A549 (cell line): ENCODE measurements around the gene SMG6. TPM values are rescaled to one million over a fixed set of nuclear protein-coding genes. Genes with fewer than 3 reads are reported as not detected.

Experiments
- ATAC-seq, 2 experiments: fragments of 200-7000 bp in 1 of 2; fragments of >200 bp in 1 of 2; cut with Nextera tagmentation in 1 of 2; cut with Tn5 transposase in 1 of 2; 3 replicates each; pipeline versions ENCODE4 v1.8.0 to v1.9.1; 2018 to 2020; ENCODE audit warnings: mild to moderate bottlenecking in 1 of 2, moderate library complexity in 1 of 2
- CTCF ChIA-PET: fragments of 300-600 bp; sonication (Branson Sonifier 250); formaldehyde crosslinking; extraction: SDS; loops from one replicate; lab custom pipeline; 2021; ENCODE audit warnings: antibody characterized with exemption, inconsistent platforms; lab: Yijun Ruan, JAX
- POLR2A ChIA-PET: fragments of 350-600 bp; formaldehyde crosslinking; extraction: SDS; loops from one replicate; lab custom pipeline; 2021; ENCODE audit warnings: antibody characterized with exemption, inconsistent platforms; lab: Yijun Ruan, JAX
- DNase-seq, 2 experiments: peaks; one replicate each; pipeline versions ENCODE4 v3.0.0 to v3.0.0-alpha.2; 2011 to 2016; ENCODE audit warnings: low read depth in 1 of 2, low spot score in 1 of 2
- FAIRE-seq: peaks from 2 replicates; lab custom pipeline; 2011; peaks lifted over from hg19 to GRCh38; lab: Jason Lieb, UNC
- H3K27ac ChIP-seq, 2 experiments: fragments of >200 bp; sonication (Bioruptor Twin); formaldehyde crosslinking; 3 replicates each; pipeline ENCODE4 v1.5.1; 2016 to 2017
- H3K4me1 ChIP-seq: fragments of >200 bp; sonication (Bioruptor Twin); formaldehyde crosslinking; 3 replicates; pipeline ENCODE4 v1.6.1; 2016
- H3K4me2 ChIP-seq: fragments of >200 bp; sonication (Bioruptor Twin); formaldehyde crosslinking; 3 replicates; pipeline ENCODE4 v1.6.1; 2016
- H3K4me3 ChIP-seq: fragments of >200 bp; sonication (Bioruptor Twin); formaldehyde crosslinking; 3 replicates; pipeline ENCODE4 v1.5.1; 2016
- H3K9me3 ChIP-seq: fragments of >200 bp; sonication (Bioruptor Twin); formaldehyde crosslinking; 3 replicates; pipeline ENCODE4 v1.6.1; 2016
- CBX8 ChIP-seq: fragments of 200-600 bp; sonication (generic); IDR thresholded peaks from 2 replicates; pipeline ENCODE4 v1.6.1; 2016
- CHD4 ChIP-seq: fragments of 200-600 bp; sonication (generic); IDR thresholded peaks from 2 replicates; pipeline ENCODE4 v1.6.1; 2016; ENCODE audit warnings: antibody characterized with exemption, mild to moderate bottlenecking, borderline replicate concordance
- FOSL2 ChIP-seq, 2 experiments: fragments of 450-650 bp in 1 of 2; fragments of >200 bp in 1 of 2; sonication (Bioruptor Twin) in 1 of 2; formaldehyde crosslinking; IDR thresholded peaks; 2 replicates each; pipeline versions ENCODE4 v1.5.0 to v1.6.1; 2016 to 2020; ENCODE audit warnings: mild to moderate bottlenecking in 1 of 2, moderate library complexity in 1 of 2
- FOXS1 ChIP-seq: fragments of 250-450 bp; sonication (Bioruptor Pico); IDR thresholded peaks from 2 replicates; pipeline ENCODE4 v1.5.0; 2020; ENCODE audit warnings: mild to moderate bottlenecking, moderate library complexity
- HDAC2 ChIP-seq: fragments of 200-600 bp; sonication (generic); IDR thresholded peaks from 2 replicates; pipeline ENCODE4 v1.6.1; 2016
- HOXB13 ChIP-seq: fragments of 250-450 bp; sonication (Bioruptor Pico); IDR thresholded peaks from 2 replicates; pipeline ENCODE4 v1.5.0; 2020; ENCODE audit warnings: low read depth, mild to moderate bottlenecking, moderate library complexity
- JUNB ChIP-seq: fragments of >200 bp; sonication (Bioruptor Twin); formaldehyde crosslinking; IDR thresholded peaks from 2 replicates; pipeline ENCODE4 v1.6.1; 2016
- MAZ ChIP-seq: fragments of 150-350 bp; IDR thresholded peaks from 2 replicates; pipeline ENCODE4 v1.6.1; 2014; ENCODE audit warnings: antibody characterized with exemption, low read depth, low read length, borderline replicate concordance
- MYC ChIP-seq: IDR thresholded peaks from 2 replicates; pipeline ENCODE4 v1.6.1; 2012; ENCODE audit warnings: mild to moderate bottlenecking, inconsistent platforms, low read length, improper control_type of control experiment, borderline replicate concordance
- NFE2L2 ChIP-seq: fragments of 150-350 bp; conservative IDR thresholded peaks from 2 replicates; pipeline ENCODE4 v1.6.1; 2014; ENCODE audit warnings: low read length
- PHF8 ChIP-seq: fragments of 200-600 bp; sonication (generic); IDR thresholded peaks from 2 replicates; pipeline ENCODE4 v1.6.1; 2016; ENCODE audit warnings: low read depth, mild to moderate bottlenecking, antibody characterized with exemption, moderate library complexity, borderline replicate concordance
- RAD21 ChIP-seq, 2 experiments: fragments of >200 bp in 1 of 2; sonication (Bioruptor Twin) in 1 of 2; formaldehyde crosslinking in 1 of 2; IDR thresholded peaks in 1 of 2; conservative IDR thresholded peaks in 1 of 2; 2 replicates in 1 of 2; 3 replicates in 1 of 2; pipeline ENCODE4 v1.6.1; 2012 to 2018; ENCODE audit warnings: inconsistent platforms in 1 of 2
- SREBF2 ChIP-seq: fragments of 450-650 bp; IDR thresholded peaks from 2 replicates; pipeline ENCODE4 v1.6.1; 2014; ENCODE audit warnings: mild to moderate bottlenecking, moderate library complexity
- ZSCAN20 ChIP-seq: fragments of 250-450 bp; sonication (Bioruptor Pico); IDR thresholded peaks from 2 replicates; pipeline ENCODE4 v1.8.0; 2022; ENCODE audit warnings: mild to moderate bottlenecking, moderate library complexity
- WGBS: methylation state at CpG from one replicate; pipeline ENCODE4 v1.1.6; 2017; ENCODE audit errors: missing lambda C conversion rate; 5-methylcytosine and 5-hydroxymethylcytosine counted together
- polyA plus RNA-seq, 4 experiments: library from polyadenylated mRNA; depleted of rRNA in 3 of 4; stranded (reverse); fragments of >200 nt; fragmentation: RNase III in 1 of 4; extraction: RNeasy Plus Mini Kit Qiagen cat#74134 plus additional on column Dnase treatment in 1 of 4; gene quantifications; 2 replicates in 3 of 4; 3 replicates in 1 of 4; pipeline ENCODE4 v1.2.3, GENCODE V29; 2011 to 2017
- TF ChIP-seq, protein P1 (sequence below): fragments of 250-450 bp; sonication (Bioruptor Pico); IDR thresholded peaks from 2 replicates; pipeline ENCODE4 v1.5.0; 2021; ENCODE audit warnings: mild to moderate bottlenecking, moderate library complexity, borderline replicate concordance
- TF ChIP-seq, protein P2 (sequence below): IDR thresholded peaks from 2 replicates; pipeline ENCODE4 v1.6.1; 2012; ENCODE audit warnings: low read depth, borderline replicate concordance

SMG6 gene
- polyA plus RNA-seq, 2 of the 4 experiments (the other 2 are of a cell fraction): 4.7 to 17.0 TPM

GRCh38 chr17:2150806-2151205 is 152.8 kb downstream of the SMG6 start:
- FAIRE-seq: no peak
- H3K4me1 ChIP-seq: no peaks in the 10 kb centered on the region

DNA sequence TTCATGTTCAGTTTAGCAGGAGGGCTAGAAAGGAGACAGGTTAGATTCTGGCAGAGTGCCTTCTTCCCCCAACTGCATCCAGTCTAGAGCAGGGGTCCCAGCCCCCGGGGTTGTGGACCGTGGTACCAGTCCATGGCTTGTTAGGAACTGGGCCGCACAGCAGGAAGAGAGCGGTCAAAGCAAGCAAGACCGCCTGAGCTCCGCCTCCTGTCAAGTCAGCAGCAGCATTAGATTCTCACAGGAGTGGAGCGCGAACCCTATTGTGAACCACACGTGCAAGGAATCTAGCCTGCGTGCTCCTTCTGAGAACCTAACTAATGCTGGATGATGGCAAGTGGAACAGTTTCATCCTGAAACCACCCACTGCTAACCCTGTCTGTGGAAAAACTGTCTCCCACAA is 153.7 kb downstream of the SMG6 start:
- no peak for FAIRE-seq
- no peak overlapping the region for H3K4me3 ChIP-seq
- CTCF ChIA-PET: interaction anchor here (0.8 to 3.7 kb wide), 4 partner anchors 16 to 407 kb away, joined by 3 to 20 read pairs (median 3); partner anchors contain the start of gene SERPINF2
- no peak overlapping the region for H3K4me2 ChIP-seq
- ATAC-seq: no peak; a peak in 1 of 6 replicates
- 91% methylated on average over 10 of the region's 10 CpGs for WGBS
- no peak for TF ChIP-seq RAD21 (conservative IDR thresholded peaks at IDR 0.05 in 1 of 2, IDR thresholded peaks at IDR 0.05 in 1 of 2)
- TF ChIP-seq CBX8: no peak
- DNase-seq: no peak
- H3K27ac ChIP-seq: no peak overlapping the region
- no peaks in the 10 kb centered on the region for H3K4me1 ChIP-seq
- POLR2A ChIA-PET: no interaction called here
- no peaks in the 10 kb centered on the region for H3K9me3 ChIP-seq

More at GRCh38 chr17:2150806-2151205, 152.8 kb downstream of the SMG6 start:
- Histone ChIP-seq H3K4me2 (no peak overlapping the region), H3K9me3 (no peaks in the 10 kb centered on the region), H3K27ac (no peak overlapping the region), H3K4me3 (no peak overlapping the region)
- POLR2A ChIA-PET: no interaction called here
- DNase-seq: no peak
- CTCF ChIA-PET: interaction anchor here (0.7 to 1.4 kb wide), 3 partner anchors 17 to 96 kb away, joined by 3 read pairs; partner anchors contain the start of gene HIC1
- WGBS: 90% methylated on average over 6 of the region's 6 CpGs
- no peak for ATAC-seq
- TF ChIP-seq MAZ: no peak
- no peak for TF ChIP-seq CBX8
- TF ChIP-seq JUNB: no peak
- no peak for TF ChIP-seq FOSL2 (IDR thresholded peaks at IDR 0.05)
- TF ChIP-seq FOSL2 (CRISPR knock-in tag; IDR thresholded peaks at IDR 0.05): no peak

GRCh38 chr17:2146132-2146871 is 157.3 kb downstream of the SMG6 start:
- H3K4me3 ChIP-seq: no peak overlapping the region
- FAIRE-seq: no peak
- TF ChIP-seq ZSCAN20: no peak
- no peak for TF ChIP-seq HDAC2
- TF ChIP-seq NFE2L2: no peak
- TF ChIP-seq, protein P1, sequence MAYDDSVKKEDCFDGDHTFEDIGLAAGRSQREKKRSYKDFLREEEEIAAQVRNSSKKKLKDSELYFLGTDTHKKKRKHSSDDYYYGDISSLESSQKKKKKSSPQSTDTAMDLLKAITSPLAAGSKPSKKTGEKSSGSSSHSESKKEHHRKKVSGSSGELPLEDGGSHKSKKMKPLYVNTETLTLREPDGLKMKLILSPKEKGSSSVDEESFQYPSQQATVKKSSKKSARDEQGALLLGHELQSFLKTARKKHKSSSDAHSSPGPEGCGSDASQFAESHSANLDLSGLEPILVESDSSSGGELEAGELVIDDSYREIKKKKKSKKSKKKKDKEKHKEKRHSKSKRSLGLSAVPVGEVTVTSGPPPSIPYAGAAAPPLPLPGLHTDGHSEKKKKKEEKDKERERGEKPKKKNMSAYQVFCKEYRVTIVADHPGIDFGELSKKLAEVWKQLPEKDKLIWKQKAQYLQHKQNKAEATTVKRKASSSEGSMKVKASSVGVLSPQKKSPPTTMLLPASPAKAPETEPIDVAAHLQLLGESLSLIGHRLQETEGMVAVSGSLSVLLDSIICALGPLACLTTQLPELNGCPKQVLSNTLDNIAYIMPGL (CRISPR knock-in tag): no peak
- no peak for TF ChIP-seq MYC
- TF ChIP-seq FOXS1 (CRISPR knock-in tag): no peak
- no peak for TF ChIP-seq SREBF2
- TF ChIP-seq, protein P2, sequence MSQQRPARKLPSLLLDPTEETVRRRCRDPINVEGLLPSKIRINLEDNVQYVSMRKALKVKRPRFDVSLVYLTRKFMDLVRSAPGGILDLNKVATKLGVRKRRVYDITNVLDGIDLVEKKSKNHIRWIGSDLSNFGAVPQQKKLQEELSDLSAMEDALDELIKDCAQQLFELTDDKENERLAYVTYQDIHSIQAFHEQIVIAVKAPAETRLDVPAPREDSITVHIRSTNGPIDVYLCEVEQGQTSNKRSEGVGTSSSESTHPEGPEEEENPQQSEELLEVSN: no peak
- TF ChIP-seq HOXB13 (CRISPR knock-in tag): no peak
- TF ChIP-seq CHD4: no peak
- no peak for TF ChIP-seq MAZ
- no peak for TF ChIP-seq PHF8
- TF ChIP-seq, all 56 proteins: peak for 0
- ChIA-PET CTCF (interaction anchor here (0.8 to 3.7 kb wide), 4 partner anchors 10 to 171 kb away, joined by 3 to 20 read pairs (median 3); no protein-coding TSS in a partner anchor), POLR2A (no interaction called here)
- ATAC-seq: no peak
- H3K9me3 ChIP-seq: no peaks in the 10 kb centered on the region
- no peak overlapping the region for H3K4me2 ChIP-seq
- DNase-seq: no peak
- peaks cover 4% of the 10 kb centered on the region; the same call in 1 of the 3 replicates for H3K4me1 ChIP-seq
- WGBS: 92% methylated on average over 8 of the region's 8 CpGs
- no peak overlapping the region for H3K27ac ChIP-seq
